22Rv1 (cell line): ENCODE results near the gene FAM234A.

Experiments
- CTCF ChIP-seq: fragments of 450-650 bp; IDR thresholded peaks from 2 replicates; pipeline ENCODE4 v1.5.1; 2017; ENCODE audit warnings: mild to moderate bottlenecking
- ZFX ChIP-seq: fragments of 450-650 bp; IDR thresholded peaks from 2 replicates; pipeline ENCODE4 v1.6.1; 2017; ENCODE audit warnings: antibody characterized with exemption, borderline replicate concordance

GRCh38 chr16:286491-287297 is 52.1 kb downstream of the FAM234A start:
- TF ChIP-seq CTCF, result no peak
- no peak for TF ChIP-seq ZFX
